Measurements from ENCODE around the gene BACH2.

DNA sequence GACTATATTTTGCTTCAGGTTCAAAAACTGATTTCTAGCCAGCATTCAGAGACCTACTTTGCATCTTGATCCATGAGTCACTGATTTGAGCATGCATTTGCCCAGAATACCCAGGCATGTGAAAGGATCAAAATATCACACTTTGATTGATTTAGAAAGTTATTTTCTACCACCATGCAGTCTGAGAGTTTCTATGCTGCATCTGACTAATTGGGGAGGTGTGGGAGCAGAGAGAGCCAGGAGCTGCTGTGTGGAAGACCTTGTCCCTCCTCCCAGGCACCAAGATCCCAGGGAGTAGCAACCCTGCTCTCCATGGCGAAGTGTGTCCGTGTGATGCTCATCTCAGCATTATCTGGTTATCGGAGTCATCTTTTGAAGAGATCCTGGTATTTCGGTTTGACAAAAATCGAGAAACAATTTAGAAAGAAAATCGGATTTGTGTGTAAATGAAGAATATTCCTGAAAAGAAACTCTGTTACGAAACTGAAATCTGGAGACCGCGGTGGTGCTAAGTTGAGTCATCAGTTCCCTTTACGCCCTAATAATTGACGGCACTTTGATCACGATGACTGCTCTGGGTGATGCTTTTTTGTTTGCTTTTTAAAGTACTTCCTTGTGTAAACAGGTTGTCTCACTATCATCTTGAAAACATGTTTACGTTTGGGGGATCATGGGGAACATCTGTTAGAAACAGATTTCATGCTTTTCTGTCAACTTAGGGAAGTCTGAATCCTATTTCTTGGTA is 193.4 kb downstream of the BACH2 start:
- TF ChIP-seq, protein P1, sequence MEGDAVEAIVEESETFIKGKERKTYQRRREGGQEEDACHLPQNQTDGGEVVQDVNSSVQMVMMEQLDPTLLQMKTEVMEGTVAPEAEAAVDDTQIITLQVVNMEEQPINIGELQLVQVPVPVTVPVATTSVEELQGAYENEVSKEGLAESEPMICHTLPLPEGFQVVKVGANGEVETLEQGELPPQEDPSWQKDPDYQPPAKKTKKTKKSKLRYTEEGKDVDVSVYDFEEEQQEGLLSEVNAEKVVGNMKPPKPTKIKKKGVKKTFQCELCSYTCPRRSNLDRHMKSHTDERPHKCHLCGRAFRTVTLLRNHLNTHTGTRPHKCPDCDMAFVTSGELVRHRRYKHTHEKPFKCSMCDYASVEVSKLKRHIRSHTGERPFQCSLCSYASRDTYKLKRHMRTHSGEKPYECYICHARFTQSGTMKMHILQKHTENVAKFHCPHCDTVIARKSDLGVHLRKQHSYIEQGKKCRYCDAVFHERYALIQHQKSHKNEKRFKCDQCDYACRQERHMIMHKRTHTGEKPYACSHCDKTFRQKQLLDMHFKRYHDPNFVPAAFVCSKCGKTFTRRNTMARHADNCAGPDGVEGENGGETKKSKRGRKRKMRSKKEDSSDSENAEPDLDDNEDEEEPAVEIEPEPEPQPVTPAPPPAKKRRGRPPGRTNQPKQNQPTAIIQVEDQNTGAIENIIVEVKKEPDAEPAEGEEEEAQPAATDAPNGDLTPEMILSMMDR (IDR thresholded peaks at IDR 0.05; ENCODE audit: low read depth, low read length, poor library complexity, severe bottlenecking), result no peak
- no peak for TF ChIP-seq EZH2phosphoT487 (IDR thresholded peaks at IDR 0.05; ENCODE audit: borderline replicate concordance, low read length)
